SK-N-SH (cell line): ENCODE results near the gene MSTN. TPM values are rescaled to one million over a fixed set of nuclear protein-coding genes. Genes with fewer than 3 reads are reported as not detected.

Experiments used
- CTCF ChIA-PET: fragments of 300-600, 350-600 bp; formaldehyde crosslinking; extraction: SDS; loops from one replicate; lab custom pipeline; 2021; lab: Yijun Ruan, JAX
- POLR2A ChIA-PET: fragments of 350-600 bp; sonication (Branson Sonifier 250); formaldehyde crosslinking; extraction: SDS; loops from one replicate; lab custom pipeline; 2020; ENCODE audit warnings: antibody characterized with exemption, inconsistent platforms; lab: Yijun Ruan, JAX
- DNase-seq: peaks from one replicate; pipeline ENCODE4 v3.0.0; 2012
- H2AFZ ChIP-seq: fragments of 200-600 bp; sonication (generic); 2 replicates; pipeline ENCODE4 v1.8.1; 2016; ENCODE audit warnings: antibody characterized with exemption, mild to moderate bottlenecking, low read depth
- H3F3A ChIP-seq: fragments of 200-600 bp; sonication (generic); replicated peaks from 2 replicates; pipeline ENCODE3; 2016; ENCODE audit warnings: antibody characterized with exemption, mild to moderate bottlenecking; ENCODE audit not compliant: insufficient read depth
- H3K27ac ChIP-seq, 2 experiments: fragments of 200-500 bp in 1 of 2; fragments of 200-600 bp in 1 of 2; sonication (Bioruptor generic) in 1 of 2; sonication (generic), shearing (Covaris generic) in 1 of 2; 2 replicates each; pipeline versions ENCODE4 v1.5.1 to v1.6.1; 2014 to 2016; ENCODE audit warnings: low read depth in 2 of 2, inconsistent platforms in 1 of 2, low read length in 1 of 2, mild to moderate bottlenecking in 1 of 2, mixed read lengths in 1 of 2
- H3K27me3 ChIP-seq: fragments of 200-600 bp; sonication (generic), shearing (Covaris generic); 2 replicates; pipeline ENCODE4 v1.6.1; 2016; ENCODE audit warnings: mixed run types; ENCODE audit not compliant: insufficient read depth
- H3K36me3 ChIP-seq, 2 experiments: fragments of 200-500 bp in 1 of 2; fragments of 200-600 bp in 1 of 2; sonication (Bioruptor generic) in 1 of 2; sonication (generic) in 1 of 2; replicated peaks in 1 of 2; 2 replicates each; pipeline versions ENCODE3 to v1.5.1; 2014 to 2016; ENCODE audit warnings: low read length in 1 of 2, mild to moderate bottlenecking in 1 of 2; ENCODE audit not compliant: insufficient read depth in 2 of 2, control insufficient read depth in 1 of 2
- H3K4me1 ChIP-seq, 2 experiments: fragments of 200-500 bp in 1 of 2; fragments of 200-600 bp in 1 of 2; sonication (Bioruptor generic) in 1 of 2; sonication (generic), shearing (Covaris generic) in 1 of 2; 2 replicates each; pipeline versions ENCODE4 v1.5.1 to v1.6.1; 2014 to 2016; ENCODE audit warnings: low read depth in 1 of 2, low read length in 1 of 2, mixed run types in 1 of 2; ENCODE audit not compliant: insufficient read depth in 2 of 2, control insufficient read depth in 1 of 2
- H3K4me2 ChIP-seq: fragments of 200-600 bp; sonication (generic), shearing (Covaris generic); 2 replicates; pipeline ENCODE4 v1.6.1; 2017; ENCODE audit warnings: mixed run types
- H3K4me3 ChIP-seq, 2 experiments: fragments of 200-500 bp in 1 of 2; fragments of 200-600 bp in 1 of 2; sonication (Bioruptor generic) in 1 of 2; sonication (generic), shearing (Covaris generic) in 1 of 2; 2 replicates each; pipeline versions ENCODE4 v1.5.1 to v1.8.1; 2014 to 2016; ENCODE audit warnings: low read depth in 2 of 2, inconsistent platforms in 1 of 2, low read length in 1 of 2, mild to moderate bottlenecking in 1 of 2, mixed read lengths in 1 of 2, moderate library complexity in 1 of 2
- H3K79me2 ChIP-seq: fragments of 200-600 bp; sonication (generic); 2 replicates; pipeline ENCODE4 v1.8.1; 2017; ENCODE audit warnings: mild to moderate bottlenecking; ENCODE audit not compliant: insufficient read depth
- H3K9ac ChIP-seq: fragments of 200-600 bp; sonication (generic); 2 replicates; pipeline ENCODE4 v1.6.1; 2017; ENCODE audit warnings: mixed run types
- H3K9me2 ChIP-seq: fragments of 200-600 bp; sonication (generic); 2 replicates; pipeline ENCODE4 v1.6.1; 2017; ENCODE audit warnings: mixed run types
- H3K9me3 ChIP-seq: fragments of 200-600 bp; sonication (generic); 2 replicates; pipeline ENCODE4 v1.6.1; 2017; ENCODE audit warnings: mixed run types, mild to moderate bottlenecking, moderate library complexity
- H4K20me1 ChIP-seq: fragments of 200-600 bp; sonication (generic); 2 replicates; pipeline ENCODE4 v1.6.1; 2017; ENCODE audit warnings: mild to moderate bottlenecking, mixed run types; ENCODE audit not compliant: insufficient read depth
- EP300 ChIP-seq, 2 experiments: IDR thresholded peaks; 2 replicates each; pipeline versions ENCODE4 v1.4.0 to v1.6.1; 2012; ENCODE audit warnings: borderline replicate concordance in 1 of 2, low read depth in 1 of 2, low read length in 1 of 2
- FOSL2 ChIP-seq: IDR thresholded peaks from 2 replicates; pipeline ENCODE4 v1.4.0; 2012; ENCODE audit warnings: low read depth, mild to moderate bottlenecking, moderate library complexity, borderline replicate concordance
- FOXJ3 ChIP-seq: sonication (generic); formaldehyde crosslinking; IDR thresholded peaks from 2 replicates; pipeline ENCODE4 v1.5.1; 2020; ENCODE audit warnings: mild to moderate bottlenecking, missing genetic modification reagents
- GABPA ChIP-seq: IDR thresholded peaks from 2 replicates; pipeline ENCODE4 v1.4.0; 2012; ENCODE audit warnings: low read depth, mild to moderate bottlenecking
- GATA2 ChIP-seq: sonication (generic); formaldehyde crosslinking; IDR thresholded peaks from 2 replicates; pipeline ENCODE4 v1.5.0; 2020; ENCODE audit warnings: mild to moderate bottlenecking, missing genetic modification reagents
- JUND ChIP-seq: IDR thresholded peaks from 2 replicates; pipeline ENCODE4 v1.4.0; 2012
- MEF2A ChIP-seq: IDR thresholded peaks from 2 replicates; pipeline ENCODE4 v1.4.0; 2012; ENCODE audit warnings: low read depth, borderline replicate concordance
- NFIC ChIP-seq: IDR thresholded peaks from 2 replicates; pipeline ENCODE4 v1.4.0; 2012; ENCODE audit warnings: borderline replicate concordance
- NRF1 ChIP-seq: IDR thresholded peaks from 2 replicates; pipeline ENCODE4 v1.6.1; 2012; ENCODE audit warnings: low read depth, mild to moderate bottlenecking, low read length
- POLR2AphosphoS5 ChIP-seq: IDR thresholded peaks from 2 replicates; pipeline ENCODE4 v1.6.1; 2012; ENCODE audit warnings: low read depth, low read length
- RXRA ChIP-seq: IDR thresholded peaks from 2 replicates; pipeline ENCODE4 v1.4.0; 2012; ENCODE audit warnings: low read depth, mild to moderate bottlenecking, borderline replicate concordance
- SIN3A ChIP-seq: IDR thresholded peaks from 2 replicates; pipeline ENCODE4 v1.6.1; 2012; ENCODE audit warnings: low read depth, mild to moderate bottlenecking, low read length, moderate library complexity, borderline replicate concordance
- TAF1 ChIP-seq: IDR thresholded peaks from 2 replicates; pipeline ENCODE4 v1.6.1; 2012; ENCODE audit warnings: low read depth, mild to moderate bottlenecking, low read length, moderate library complexity, borderline replicate concordance
- TCF12 ChIP-seq: IDR thresholded peaks from 2 replicates; pipeline ENCODE4 v1.4.0; 2012
- WGBS: methylation state at CpG from one replicate; pipeline ENCODE4 v1.1.6; 2017; ENCODE audit warnings: low lambda C conversion rate; 5-methylcytosine and 5-hydroxymethylcytosine counted together
- polyA plus RNA-seq, 3 experiments: library from polyadenylated mRNA; depleted of rRNA; stranded (reverse); fragments of >200 nt; gene quantifications; 2 replicates each; pipeline ENCODE4 v1.2.3, GENCODE V29; 2012
- TF ChIP-seq, protein P1 (sequence below): IDR thresholded peaks from 2 replicates; pipeline ENCODE4 v1.6.1; 2012; ENCODE audit warnings: mild to moderate bottlenecking, low read depth, low read length, moderate library complexity
- TF ChIP-seq, protein P2 (sequence below): fragments of 200-600 bp; sonication (generic); IDR thresholded peaks from 2 replicates; pipeline ENCODE4 v1.6.1; 2017; ENCODE audit warnings: antibody characterized with exemption, mild to moderate bottlenecking, moderate library complexity
- TF ChIP-seq, protein P3 (sequence below): IDR thresholded peaks from 2 replicates; pipeline ENCODE4 v1.4.0; 2012; ENCODE audit warnings: low read depth, borderline replicate concordance

MSTN gene
- polyA plus RNA-seq, 1 of the 3 experiments (the other 2 are of a cell fraction), result 0.05 TPM

DNA sequence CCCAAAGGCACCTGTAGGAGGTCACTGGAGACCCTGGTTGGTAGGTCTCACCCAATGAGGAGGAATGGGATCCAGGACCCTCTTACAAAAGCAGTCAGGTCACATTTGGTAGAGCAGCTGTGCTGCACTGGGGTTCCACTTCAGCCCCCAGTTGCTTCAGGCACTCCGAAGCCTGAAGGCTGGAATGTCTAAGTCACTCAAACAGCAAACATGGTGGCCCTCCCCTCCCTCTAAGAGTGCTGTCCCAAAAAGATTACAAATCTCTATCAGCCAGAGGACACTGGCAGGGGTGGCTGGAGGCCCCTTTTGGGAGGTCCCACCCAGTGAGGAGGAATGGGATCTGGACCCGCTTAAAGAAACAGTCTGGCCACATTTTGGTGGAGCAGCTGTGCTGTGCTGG is 17.7 kb downstream of the MSTN start:
- TF ChIP-seq MEF2A (no peak), GABPA (no peak), TCF12 (no peak), POLR2AphosphoS5 (no peak), NRF1 (no peak), EP300 (IDR thresholded peaks at IDR 0.05; ENCODE audit: borderline replicate concordance in 1 of 2, low read depth in 1 of 2, low read length in 1 of 2) (no peak), SIN3A (no peak), TAF1 (no peak), NFIC (no peak), FOXJ3 (no peak), GATA2 (CRISPR knock-in tag) (no peak), JUND (no peak), RXRA (no peak), FOSL2 (no peak)
- TF ChIP-seq, protein P1, sequence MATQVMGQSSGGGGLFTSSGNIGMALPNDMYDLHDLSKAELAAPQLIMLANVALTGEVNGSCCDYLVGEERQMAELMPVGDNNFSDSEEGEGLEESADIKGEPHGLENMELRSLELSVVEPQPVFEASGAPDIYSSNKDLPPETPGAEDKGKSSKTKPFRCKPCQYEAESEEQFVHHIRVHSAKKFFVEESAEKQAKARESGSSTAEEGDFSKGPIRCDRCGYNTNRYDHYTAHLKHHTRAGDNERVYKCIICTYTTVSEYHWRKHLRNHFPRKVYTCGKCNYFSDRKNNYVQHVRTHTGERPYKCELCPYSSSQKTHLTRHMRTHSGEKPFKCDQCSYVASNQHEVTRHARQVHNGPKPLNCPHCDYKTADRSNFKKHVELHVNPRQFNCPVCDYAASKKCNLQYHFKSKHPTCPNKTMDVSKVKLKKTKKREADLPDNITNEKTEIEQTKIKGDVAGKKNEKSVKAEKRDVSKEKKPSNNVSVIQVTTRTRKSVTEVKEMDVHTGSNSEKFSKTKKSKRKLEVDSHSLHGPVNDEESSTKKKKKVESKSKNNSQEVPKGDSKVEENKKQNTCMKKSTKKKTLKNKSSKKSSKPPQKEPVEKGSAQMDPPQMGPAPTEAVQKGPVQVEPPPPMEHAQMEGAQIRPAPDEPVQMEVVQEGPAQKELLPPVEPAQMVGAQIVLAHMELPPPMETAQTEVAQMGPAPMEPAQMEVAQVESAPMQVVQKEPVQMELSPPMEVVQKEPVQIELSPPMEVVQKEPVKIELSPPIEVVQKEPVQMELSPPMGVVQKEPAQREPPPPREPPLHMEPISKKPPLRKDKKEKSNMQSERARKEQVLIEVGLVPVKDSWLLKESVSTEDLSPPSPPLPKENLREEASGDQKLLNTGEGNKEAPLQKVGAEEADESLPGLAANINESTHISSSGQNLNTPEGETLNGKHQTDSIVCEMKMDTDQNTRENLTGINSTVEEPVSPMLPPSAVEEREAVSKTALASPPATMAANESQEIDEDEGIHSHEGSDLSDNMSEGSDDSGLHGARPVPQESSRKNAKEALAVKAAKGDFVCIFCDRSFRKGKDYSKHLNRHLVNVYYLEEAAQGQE, result no peak
- TF ChIP-seq, protein P2, sequence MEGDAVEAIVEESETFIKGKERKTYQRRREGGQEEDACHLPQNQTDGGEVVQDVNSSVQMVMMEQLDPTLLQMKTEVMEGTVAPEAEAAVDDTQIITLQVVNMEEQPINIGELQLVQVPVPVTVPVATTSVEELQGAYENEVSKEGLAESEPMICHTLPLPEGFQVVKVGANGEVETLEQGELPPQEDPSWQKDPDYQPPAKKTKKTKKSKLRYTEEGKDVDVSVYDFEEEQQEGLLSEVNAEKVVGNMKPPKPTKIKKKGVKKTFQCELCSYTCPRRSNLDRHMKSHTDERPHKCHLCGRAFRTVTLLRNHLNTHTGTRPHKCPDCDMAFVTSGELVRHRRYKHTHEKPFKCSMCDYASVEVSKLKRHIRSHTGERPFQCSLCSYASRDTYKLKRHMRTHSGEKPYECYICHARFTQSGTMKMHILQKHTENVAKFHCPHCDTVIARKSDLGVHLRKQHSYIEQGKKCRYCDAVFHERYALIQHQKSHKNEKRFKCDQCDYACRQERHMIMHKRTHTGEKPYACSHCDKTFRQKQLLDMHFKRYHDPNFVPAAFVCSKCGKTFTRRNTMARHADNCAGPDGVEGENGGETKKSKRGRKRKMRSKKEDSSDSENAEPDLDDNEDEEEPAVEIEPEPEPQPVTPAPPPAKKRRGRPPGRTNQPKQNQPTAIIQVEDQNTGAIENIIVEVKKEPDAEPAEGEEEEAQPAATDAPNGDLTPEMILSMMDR, result no peak
- TF ChIP-seq, protein P3, sequence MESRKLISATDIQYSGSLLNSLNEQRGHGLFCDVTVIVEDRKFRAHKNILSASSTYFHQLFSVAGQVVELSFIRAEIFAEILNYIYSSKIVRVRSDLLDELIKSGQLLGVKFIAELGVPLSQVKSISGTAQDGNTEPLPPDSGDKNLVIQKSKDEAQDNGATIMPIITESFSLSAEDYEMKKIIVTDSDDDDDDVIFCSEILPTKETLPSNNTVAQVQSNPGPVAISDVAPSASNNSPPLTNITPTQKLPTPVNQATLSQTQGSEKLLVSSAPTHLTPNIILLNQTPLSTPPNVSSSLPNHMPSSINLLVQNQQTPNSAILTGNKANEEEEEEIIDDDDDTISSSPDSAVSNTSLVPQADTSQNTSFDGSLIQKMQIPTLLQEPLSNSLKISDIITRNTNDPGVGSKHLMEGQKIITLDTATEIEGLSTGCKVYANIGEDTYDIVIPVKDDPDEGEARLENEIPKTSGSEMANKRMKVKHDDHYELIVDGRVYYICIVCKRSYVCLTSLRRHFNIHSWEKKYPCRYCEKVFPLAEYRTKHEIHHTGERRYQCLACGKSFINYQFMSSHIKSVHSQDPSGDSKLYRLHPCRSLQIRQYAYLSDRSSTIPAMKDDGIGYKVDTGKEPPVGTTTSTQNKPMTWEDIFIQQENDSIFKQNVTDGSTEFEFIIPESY, result no peak
- H4K20me1 ChIP-seq, result no peaks in the 10 kb centered on the region
- no peaks in the 10 kb centered on the region for H3K27me3 ChIP-seq
- 100% methylated on average over 1 of the region's 2 CpGs for WGBS
- no peak overlapping the region for H2AFZ ChIP-seq
- no peak for DNase-seq
- POLR2A ChIA-PET, result no interaction called here
- H3K4me3 ChIP-seq, result no peak overlapping the region
- no peak overlapping the region for H3K4me2 ChIP-seq
- no peaks in the 10 kb centered on the region for H3K4me1 ChIP-seq
- CTCF ChIA-PET, result interaction anchor here (0.8 to 1.7 kb wide), 4 partner anchors 21 to 282 kb away, joined by 3 to 5 read pairs (median 3); partner anchors contain the start of gene OSGEPL1
- no peak overlapping the region for H3K27ac ChIP-seq
- H3K9me2 ChIP-seq, result no peaks in the 10 kb centered on the region
- H3K79me2 ChIP-seq, result no peaks in the 10 kb centered on the region
- H3K9me3 ChIP-seq, result no peaks in the 10 kb centered on the region
- no peak overlapping the region for H3K9ac ChIP-seq
- H3F3A ChIP-seq, result no peaks in the 10 kb centered on the region
- no peaks in the 10 kb centered on the region for H3K36me3 ChIP-seq
